Left ventricle myocardium inferior (tissue), 1 donor: ENCODE results near the gene PRC1. TPM values are rescaled to one million over a fixed set of nuclear protein-coding genes. Genes with fewer than 3 reads are reported as not detected.

ENCODE experiments used
- DNase-seq: peaks from one replicate; pipeline ENCODE4 v3.0.0-alpha.2; 2020
- H3K27ac ChIP-seq: fragments of 200-600 bp; replicated peaks from 2 replicates; pipeline ENCODE4 v1.8.0; 2021
- H3K27me3 ChIP-seq: fragments of 200-600 bp; 2 replicates; pipeline ENCODE4 v1.8.0; 2021; ENCODE audit warnings: low read depth
- H3K36me3 ChIP-seq: fragments of 200-600 bp; 2 replicates; pipeline ENCODE4 v1.8.0; 2021
- H3K4me1 ChIP-seq: fragments of 200-600 bp; 2 replicates; pipeline ENCODE4 v1.8.0; 2021
- H3K4me3 ChIP-seq: fragments of 200-600 bp; 2 replicates; pipeline ENCODE4 v1.8.0; 2021; ENCODE audit warnings: mild to moderate bottlenecking, moderate library complexity
- H3K9me3 ChIP-seq: fragments of 200-600 bp; replicated peaks from 2 replicates; pipeline ENCODE4 v1.8.0; 2021
- CTCF ChIP-seq: fragments of 200-600 bp; IDR thresholded peaks from 2 replicates; pipeline ENCODE4 v1.8.0; 2021; ENCODE audit warnings: antibody characterized with exemption, mild to moderate bottlenecking, borderline replicate concordance
- intact Hi-C: fragments of 100-400 bp; cut with micrococcal nuclease; formaldehyde crosslinking; loops from one replicate; pipeline ENCODE4 v1.11.0; 2022
- total RNA-seq: library from RNA; stranded (reverse); fragmentation: NEBNext Ultra II Directional; extraction: Animal tissue kit (Norgen Biotek cat#: 25700); gene quantifications from one replicate; pipeline ENCODE4 v1.2.1, GENCODE V29; 2021
- donor health status: DM: no; HTN: yes; CAD: no; lungs with severe emphysema.

The PRC1 gene
- total RNA-seq, 1 donor from 2014 or later = 3.4 TPM

- H3K36me3 ChIP-seq = peaks cover 58% of the 10 kb centered on the region
- no peak overlapping the region for H3K4me3 ChIP-seq
- no peak overlapping the region for H3K27ac ChIP-seq
- no peak for TF ChIP-seq CTCF
- no peak for DNase-seq
- H3K27me3 ChIP-seq = no peaks in the 10 kb centered on the region
- intact Hi-C loops = no loop called here
- no peaks in the 10 kb centered on the region for H3K9me3 ChIP-seq
- H3K4me1 ChIP-seq = peaks cover 14% of the 10 kb centered on the region
Observed at GRCh38 chr15:90998737-90999136, 4.4 kb upstream of the PRC1 start.

- intact Hi-C loops = no loop called here
- Histone ChIP-seq H3K9me3 (no peaks in the 10 kb centered on the region), H3K4me1 (peaks cover 21% of the 10 kb centered on the region), H3K36me3 (peaks cover 13% of the 10 kb centered on the region), H3K4me3 (peak overlapping the region; percentile 92), H3K27me3 (no peaks in the 10 kb centered on the region), H3K27ac (peak overlapping the region; percentile 91)
- no peak for TF ChIP-seq CTCF
- no peak for DNase-seq
Observed at GRCh38 chr15:90994059-90994416, 297 bp downstream of the PRC1 start.

- Histone ChIP-seq H3K27me3 (no peaks in the 10 kb centered on the region), H3K36me3 (no peaks in the 10 kb centered on the region), H3K4me1 (peaks cover 21% of the 10 kb centered on the region), H3K27ac (no peak overlapping the region), H3K4me3 (no peak overlapping the region), H3K9me3 (no peaks in the 10 kb centered on the region)
- no peak for TF ChIP-seq CTCF
- intact Hi-C loops = no loop called here
- DNase-seq = no peak
Observed at GRCh38 chr15:90991587-90992285, 2.6 kb downstream of the PRC1 start.

- Histone ChIP-seq H3K9me3 (no peaks in the 10 kb centered on the region), H3K4me1 (peaks cover 21% of the 10 kb centered on the region), H3K4me3 (no peak overlapping the region), H3K36me3 (no peaks in the 10 kb centered on the region), H3K27ac (no peak overlapping the region), H3K27me3 (no peaks in the 10 kb centered on the region)
- no peak for DNase-seq
- TF ChIP-seq CTCF = no peak
- intact Hi-C loops = no loop called here
Observed at GRCh38 chr15:90990446-90990845, 3.9 kb downstream of the PRC1 start.

GRCh38 chr15:90989040-90989768 is 5.1 kb downstream of the PRC1 start:
- Histone ChIP-seq H3K4me1 (peaks cover 11% of the 10 kb centered on the region), H3K27ac (no peak overlapping the region), H3K27me3 (no peaks in the 10 kb centered on the region), H3K9me3 (no peaks in the 10 kb centered on the region), H3K36me3 (no peaks in the 10 kb centered on the region), H3K4me3 (no peak overlapping the region)
- intact Hi-C loops = no loop called here
- no peak for DNase-seq
- TF ChIP-seq CTCF = no peak
